Muscle of leg (tissue), 16 donors: Measurements from ENCODE around the gene DEFB108B. TPM values are rescaled to one million over a fixed set of nuclear protein-coding genes. Genes with fewer than 3 reads are reported as not detected.
"Not testable (repeated sequence)": the region's sequence is repeated elsewhere in the genome, so short reads cannot be mapped to it uniquely, and the experiment has no call there.

Source experiments
- DNase-seq: peaks from one replicate; pipeline ENCODE4 v3.0.0; 2013
- H3K27ac ChIP-seq: one replicate; pipeline ENCODE4 v1.5.1; 2013; ENCODE audit warnings: mild to moderate bottlenecking, low read length, control low read depth
- H3K27me3 ChIP-seq: one replicate; pipeline ENCODE4 v1.6.1; 2013; ENCODE audit warnings: low read length; ENCODE audit not compliant: control insufficient read depth, insufficient read depth
- H3K36me3 ChIP-seq: one replicate; pipeline ENCODE4 v1.6.1; 2013; ENCODE audit warnings: low read length; ENCODE audit not compliant: control insufficient read depth, insufficient read depth
- H3K4me1 ChIP-seq: one replicate; pipeline ENCODE4 v1.6.1; 2013; ENCODE audit warnings: low read length; ENCODE audit not compliant: control insufficient read depth, insufficient read depth
- H3K4me3 ChIP-seq: one replicate; pipeline ENCODE4 v1.5.1; 2013; ENCODE audit warnings: low read length, control low read depth
- H3K9me3 ChIP-seq: replicated peaks from 2 replicates; pipeline ENCODE4 v1.6.1; 2013; ENCODE audit warnings: low read depth, low read length; ENCODE audit not compliant: control insufficient read depth
- WGBS: methylation state at CpG from one replicate; pipeline ENCODE4 v1.1.5; 2013; ENCODE audit warnings: missing lambda C conversion rate; ENCODE audit not compliant: insufficient coverage; 5-methylcytosine and 5-hydroxymethylcytosine counted together
- long read RNA-seq, 11 donors: transcript quantifications; one replicate each; lab custom pipeline, GENCODE V29; 2026
- polyA plus RNA-seq, 8 donors: library from polyadenylated mRNA; unstranded; fragments of 120-200 nt; gene quantifications; one replicate each; pipeline versions ENCODE4 v1.2.1 to v1.2.3, GENCODE V29; 2013; ENCODE audit warnings: inconsistent platforms in 1 of 8, low replicate concordance in 1 of 8; ENCODE audit not compliant: insufficient read length in 8 of 8, insufficient read depth in 1 of 8
- total RNA-seq: library from RNA; stranded (reverse); fragments of 120-200 nt; gene quantifications from one replicate; pipeline ENCODE4 v1.2.4, GENCODE V29; 2013

Gene DEFB108B
- total RNA-seq: not detected
- polyA plus RNA-seq: not detected
- long read RNA-seq, donor 1: 0 reads
- long read RNA-seq, donor 2: 0 reads
- long read RNA-seq, donor 3: 0 reads
- long read RNA-seq, donor 4: 0 reads
- long read RNA-seq, donor 5: 0 reads
- long read RNA-seq, donor 6: 0 reads
- long read RNA-seq, donor 7: 0 reads
- long read RNA-seq, donor 8: 0 reads
- long read RNA-seq, donor 9: 0 reads
- long read RNA-seq, donor 10: 0 reads
- long read RNA-seq, donor 11: 0 reads

DNA sequence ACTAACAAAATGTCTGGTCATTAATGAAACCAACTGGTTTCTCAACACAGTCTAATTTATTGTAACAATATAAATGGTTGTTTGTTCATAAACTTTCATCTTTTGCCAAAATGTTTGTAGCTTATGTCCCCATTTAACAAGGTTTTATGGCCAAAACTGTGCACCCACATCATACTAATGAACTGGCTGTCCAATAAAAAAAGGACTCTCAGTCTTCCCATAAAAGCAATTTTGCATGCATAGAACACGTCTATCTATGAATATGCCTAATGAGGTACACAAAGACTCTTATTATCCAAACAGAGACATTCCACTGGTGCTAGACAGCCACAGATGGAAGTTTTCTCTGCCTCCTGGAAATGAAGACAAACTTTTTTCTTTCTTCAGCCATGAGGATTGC lies at the start of gene DEFB108B:
DEFB108B (plus strand) TSS at position 390 of the 400 bp plus-strand sequence; CDS start at position 390, 0 bp downstream.
- H3K27ac ChIP-seq, DNase-seq, H3K4me1 ChIP-seq, H3K4me3 ChIP-seq, H3K9me3 ChIP-seq, H3K36me3 ChIP-seq, H3K27me3 ChIP-seq: not testable (repeated sequence)
- WGBS: no CpG with 5 or more reads among the region's 1 CpG

DNA sequence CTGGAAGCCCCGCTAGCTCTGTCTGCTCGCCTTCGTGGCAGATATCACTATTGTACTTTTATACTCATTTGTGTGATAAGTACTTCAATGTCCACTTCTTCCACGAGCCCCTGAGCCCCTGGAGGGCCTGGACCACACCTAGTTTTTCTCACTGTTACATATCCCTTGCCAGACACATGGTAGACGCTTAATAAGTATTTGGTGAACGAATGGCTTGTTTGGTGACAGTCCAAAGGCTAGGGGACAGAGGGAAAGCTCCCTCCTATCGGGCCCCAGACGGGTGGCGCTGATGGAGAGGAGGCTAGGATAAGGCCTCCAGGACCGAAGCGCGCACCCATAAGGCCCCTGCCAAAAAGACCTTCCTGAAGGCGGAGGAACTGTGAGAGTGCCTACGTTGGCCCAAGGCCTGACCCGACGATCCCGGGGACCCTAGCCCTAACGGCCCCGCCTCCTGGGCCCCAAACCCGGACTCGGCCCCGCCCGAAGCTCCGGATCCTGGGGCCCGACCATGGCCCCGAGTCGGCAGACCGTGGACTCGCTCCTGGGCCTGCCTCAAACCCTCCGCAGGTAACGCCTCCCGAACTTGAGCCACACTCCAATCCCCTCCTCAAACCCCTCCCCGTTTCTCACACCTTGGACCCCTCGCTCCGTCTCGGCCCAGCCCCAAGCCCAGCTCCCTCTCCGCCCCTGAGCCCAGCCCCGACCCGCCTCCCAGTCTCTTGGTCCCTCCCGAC lies 46.7 kb upstream of the DEFB108B start:
- WGBS: under 1% methylated on average over 30 of the region's 40 CpGs
- H3K27ac ChIP-seq: peak overlapping the region; percentile 75
- DNase-seq: peak; percentile 92
- H3K4me1 ChIP-seq, H3K36me3 ChIP-seq, H3K9me3 ChIP-seq, H3K27me3 ChIP-seq: not testable (repeated sequence)
- peak overlapping the region; percentile 59 for H3K4me3 ChIP-seq

GRCh38 chr11:71786848-71787097 lies 46.2 kb upstream of the DEFB108B start:
- not testable (repeated sequence) for H3K9me3 ChIP-seq, H3K27me3 ChIP-seq, H3K36me3 ChIP-seq, H3K4me1 ChIP-seq
- peak; percentile 99 for DNase-seq
- H3K4me3 ChIP-seq: peak overlapping the region; percentile 59
- 0% methylated on average over 13 of the region's 22 CpGs for WGBS
- H3K27ac ChIP-seq: peak overlapping the region; percentile 91

DNA sequence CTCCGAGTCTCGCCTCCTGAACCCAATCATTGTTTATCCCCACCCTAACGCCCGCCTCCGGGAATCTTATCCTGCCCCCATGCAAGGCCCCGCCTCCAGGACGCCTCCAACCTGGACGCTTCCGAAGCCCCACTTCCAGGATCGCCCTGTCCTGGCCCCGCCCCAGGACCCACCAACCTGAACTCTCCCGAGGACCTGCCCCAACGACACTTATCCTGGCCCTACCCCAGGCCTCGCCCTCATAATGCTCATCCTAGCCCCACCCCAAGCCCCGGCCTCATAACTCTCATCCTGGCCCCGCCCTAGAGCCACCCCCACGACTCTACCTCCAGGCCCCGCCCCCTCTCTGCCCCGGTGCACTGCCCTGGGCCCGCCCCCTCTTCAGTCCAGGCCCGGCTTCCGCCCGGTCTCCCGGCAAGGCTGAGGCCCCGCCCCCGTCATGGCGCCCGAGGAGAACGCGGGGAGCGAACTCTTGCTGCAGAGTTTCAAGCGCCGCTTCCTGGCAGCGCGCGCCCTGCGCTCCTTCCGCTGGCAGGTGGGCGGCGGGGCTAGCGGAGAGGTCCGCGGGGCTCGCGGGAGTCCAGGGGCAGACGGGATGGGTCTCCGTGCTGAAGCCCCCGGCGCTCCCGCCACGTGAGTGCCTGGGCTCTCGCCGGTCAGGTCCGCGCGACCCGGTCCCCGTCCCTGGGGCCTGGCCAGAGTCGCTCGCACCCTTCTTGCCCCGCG lies 45.7 kb upstream of the DEFB108B start:
- no peaks in the 10 kb centered on the region for H3K27me3 ChIP-seq
- H3K27ac ChIP-seq: peak overlapping the region; percentile 91
- H3K4me1 ChIP-seq: no peaks in the 10 kb centered on the region
- DNase-seq: peak; percentile 97
- no peaks in the 10 kb centered on the region for H3K36me3 ChIP-seq
- H3K4me3 ChIP-seq: peak overlapping the region; percentile 49
- under 1% methylated on average over 38 of the region's 62 CpGs for WGBS
- no peaks in the 10 kb centered on the region for H3K9me3 ChIP-seq

DNA sequence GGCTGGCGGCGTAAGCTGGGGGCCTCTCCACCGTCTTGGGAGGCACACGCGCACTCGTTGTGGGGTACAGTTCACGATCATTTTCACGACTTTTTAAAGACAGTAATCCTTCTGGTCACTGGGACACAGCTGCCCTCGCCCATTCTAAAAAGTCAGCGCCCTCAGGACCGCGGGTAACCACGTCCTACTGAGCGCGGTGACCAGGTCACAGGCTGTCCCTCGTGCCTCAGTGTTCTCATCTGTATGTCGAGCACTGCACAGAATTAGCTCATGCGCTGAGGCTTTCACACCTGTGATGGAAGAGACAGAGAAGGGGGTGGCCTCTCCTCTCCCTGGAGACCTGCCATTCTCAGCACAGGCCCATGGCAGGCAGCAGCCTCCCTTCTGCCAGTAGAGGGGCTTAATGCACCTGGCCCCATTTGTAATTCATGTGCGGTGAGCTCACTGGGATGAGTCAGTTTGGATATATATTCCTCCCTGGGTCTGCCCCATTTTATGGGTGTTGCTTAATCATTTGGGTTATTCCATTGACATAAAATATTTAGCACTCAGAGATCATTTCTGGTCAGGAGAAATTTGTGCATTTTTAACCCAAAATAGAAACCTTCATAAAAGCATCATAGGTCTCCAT lies 45.1 kb upstream of the DEFB108B start:
- WGBS: 2% methylated on average over 9 of the region's 19 CpGs
- peak overlapping the region; percentile 59 for H3K27ac ChIP-seq
- H3K27me3 ChIP-seq, H3K36me3 ChIP-seq, H3K4me1 ChIP-seq, H3K9me3 ChIP-seq: not testable (repeated sequence)
- H3K4me3 ChIP-seq: peak overlapping the region; percentile 49
- peak; percentile 23 for DNase-seq

DNA sequence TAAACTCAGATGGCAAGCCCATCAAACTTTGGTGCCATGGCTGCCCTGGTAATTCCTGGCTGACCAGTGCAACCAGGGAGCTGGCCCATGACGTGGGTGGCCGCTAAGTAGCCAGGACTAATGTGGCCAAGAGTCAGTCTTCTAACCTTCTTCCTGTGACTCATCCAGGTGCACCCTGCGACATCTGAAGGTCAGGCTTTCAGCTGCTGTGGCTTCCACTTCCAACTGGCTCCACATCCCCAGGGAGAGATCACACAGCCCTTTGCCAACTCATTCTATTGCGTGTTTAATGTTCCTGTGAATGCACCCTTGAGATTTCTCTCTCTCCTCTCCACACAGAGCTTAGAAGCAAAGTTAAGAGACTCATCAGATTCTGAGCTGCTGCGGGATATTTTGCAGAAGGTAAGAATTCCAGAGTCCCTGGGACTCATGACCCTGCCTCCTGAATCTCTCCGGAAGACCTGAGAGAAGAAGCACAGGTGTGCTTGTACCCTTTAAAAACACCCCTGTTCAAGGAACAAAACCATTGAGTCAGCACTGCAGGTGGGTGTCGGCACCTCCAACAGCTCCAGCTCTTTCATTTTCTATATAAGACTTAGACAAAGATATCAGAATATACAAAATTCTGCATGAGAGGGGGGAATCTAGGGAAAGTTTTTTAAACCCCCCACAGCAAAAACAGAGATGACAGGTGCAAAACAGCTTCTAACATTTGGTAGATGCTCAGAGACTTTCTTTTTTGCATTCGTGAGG lies 43.4 kb upstream of the DEFB108B start:
- not testable (repeated sequence) for H3K36me3 ChIP-seq, H3K4me1 ChIP-seq, H3K4me3 ChIP-seq, DNase-seq, H3K9me3 ChIP-seq, H3K27ac ChIP-seq, H3K27me3 ChIP-seq
- 80% methylated on average over 1 of the region's 8 CpGs for WGBS

- not testable (repeated sequence) for H3K27me3 ChIP-seq, H3K36me3 ChIP-seq, H3K9me3 ChIP-seq, H3K4me1 ChIP-seq, H3K4me3 ChIP-seq, H3K27ac ChIP-seq, DNase-seq
- WGBS: 20% methylated on average over 3 of the region's 7 CpGs
Measured at GRCh38 chr11:71791111-71791510, 41.9 kb upstream of the DEFB108B start.

GRCh38 chr11:71792621-71793235 lies 40.3 kb upstream of the DEFB108B start:
- not testable (repeated sequence) for H3K27ac ChIP-seq, H3K4me1 ChIP-seq, H3K36me3 ChIP-seq, H3K27me3 ChIP-seq, H3K4me3 ChIP-seq, H3K9me3 ChIP-seq, DNase-seq
- WGBS: 71% methylated on average over 3 of the region's 6 CpGs

DNA sequence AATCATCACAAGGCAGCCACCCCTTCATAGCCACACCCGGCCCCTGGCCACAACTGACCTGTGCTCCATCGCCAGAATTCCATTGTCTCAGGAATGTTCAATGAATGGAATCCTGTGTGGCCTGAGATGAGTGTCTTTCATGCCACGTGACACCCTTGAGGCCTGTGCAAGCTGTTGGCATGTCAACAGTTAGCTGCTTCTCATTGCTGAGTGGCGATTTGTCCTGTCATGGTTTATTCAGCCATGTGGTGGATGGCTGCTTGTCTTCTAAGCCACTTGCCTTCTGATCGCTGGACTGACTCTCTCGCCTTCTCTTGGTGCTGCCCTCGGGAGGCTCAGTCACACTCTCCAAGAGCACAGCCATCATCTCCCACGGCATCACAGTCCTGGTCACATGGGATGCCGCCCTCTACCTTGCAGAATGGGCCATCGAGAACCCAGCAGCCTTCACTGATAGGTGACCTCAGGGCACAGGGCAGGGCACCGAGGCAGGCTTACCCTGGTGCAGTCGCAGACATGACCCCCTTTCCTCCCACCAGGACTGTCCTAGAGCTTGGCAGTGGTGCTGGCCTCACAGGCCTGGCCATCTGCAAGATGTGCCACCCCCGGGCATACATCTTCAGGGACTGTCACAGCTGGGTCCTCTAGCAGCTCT lies 38.5 kb upstream of the DEFB108B start:
- H3K9me3 ChIP-seq, H3K27ac ChIP-seq, H3K27me3 ChIP-seq, H3K4me1 ChIP-seq, H3K4me3 ChIP-seq, H3K36me3 ChIP-seq, DNase-seq: not testable (repeated sequence)
- 90% methylated on average over 9 of the region's 13 CpGs for WGBS
